HAP-1 (cell line): ENCODE measurements around the gene FUT8.

Experiments
- DNase-seq, 2 experiments: peaks; one replicate each; pipeline ENCODE4 v3.0.0-alpha.2; 2016 to 2020; ENCODE audit warnings: low spot score in 2 of 2
- H3K27me3 ChIP-seq: fragments of 250-450 bp; sonication (Bioruptor Pico); 2 replicates; pipeline ENCODE4 v1.5.1; 2020; ENCODE audit warnings: low read depth, mild to moderate bottlenecking, moderate library complexity
- H3K36me3 ChIP-seq: fragments of 250-450 bp; sonication (Bioruptor Pico); replicated peaks from 2 replicates; pipeline ENCODE4 v1.5.1; 2020; ENCODE audit warnings: mild to moderate bottlenecking
- H3K4me1 ChIP-seq: fragments of 250-450 bp; sonication (Bioruptor Pico); 2 replicates; pipeline ENCODE4 v1.5.1; 2020; ENCODE audit warnings: mild to moderate bottlenecking
- H3K4me3 ChIP-seq: fragments of 250-450 bp; sonication (Bioruptor Pico); 2 replicates; pipeline ENCODE4 v1.5.1; 2020; ENCODE audit warnings: mild to moderate bottlenecking, moderate library complexity
- H3K9me3 ChIP-seq: fragments of 250-450 bp; sonication (Bioruptor Pico); 2 replicates; pipeline ENCODE4 v1.5.1; 2020; ENCODE audit warnings: mild to moderate bottlenecking, moderate library complexity
- in situ Hi-C: fragments of 300-500 bp; cut with MboI; formaldehyde crosslinking; loops from 3 replicates; pipeline ENCODE4 v1.14.3; 2020; ENCODE audit warnings: low sequenced_read_pairs, inconsistent platforms, mixed read lengths

The FUT8 gene

DNA sequence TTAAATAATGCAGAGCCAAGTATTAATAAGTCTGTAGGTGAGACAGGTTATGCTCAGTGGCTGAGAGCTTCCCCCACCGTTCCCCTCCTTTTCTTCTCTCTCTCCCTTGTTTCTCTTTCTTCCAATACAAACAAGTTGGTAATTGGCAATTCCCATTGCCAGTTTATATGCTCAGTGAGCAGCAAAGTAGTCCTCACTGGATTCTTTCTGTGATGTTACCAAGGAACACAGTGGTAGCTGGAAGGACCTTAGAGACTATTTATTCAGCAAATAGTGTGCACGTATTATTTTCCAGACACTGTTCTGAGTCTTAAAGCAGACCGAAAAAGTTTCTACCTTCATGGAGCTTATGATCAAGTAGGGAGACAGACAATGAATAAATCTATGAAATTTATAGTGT lies 344.4 kb downstream of the FUT8 start:
- H3K9me3 ChIP-seq, result no peaks in the 10 kb centered on the region
- H3K27me3 ChIP-seq, result no peaks in the 10 kb centered on the region
- no peaks in the 10 kb centered on the region for H3K4me1 ChIP-seq
- DNase-seq, result no peak
- in situ Hi-C loops, result no loop called here
- no peaks in the 10 kb centered on the region for H3K36me3 ChIP-seq
- H3K4me3 ChIP-seq, result no peak overlapping the region

DNA sequence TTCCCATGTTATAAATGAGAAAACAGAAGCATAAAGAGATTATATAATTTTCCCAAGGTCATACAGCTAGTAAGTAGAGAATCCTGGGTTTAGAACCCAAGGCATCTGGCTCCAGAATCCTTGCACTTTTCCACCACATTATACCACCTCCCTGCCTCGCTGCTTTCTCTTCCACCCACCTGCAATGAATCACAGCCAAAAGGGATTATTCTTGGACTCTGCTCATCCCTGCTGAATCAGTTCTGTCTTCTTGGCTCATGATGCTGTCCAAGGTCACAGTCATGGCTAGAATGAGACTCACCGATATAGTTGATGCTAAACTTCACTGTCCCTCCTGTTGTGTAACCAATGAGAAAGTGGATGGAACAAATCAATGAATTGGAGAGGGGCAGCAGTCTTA lies 356.6 kb downstream of the FUT8 start:
- in situ Hi-C loops, result no loop called here
- no peaks in the 10 kb centered on the region for H3K4me1 ChIP-seq
- no peaks in the 10 kb centered on the region for H3K36me3 ChIP-seq
- no peak overlapping the region for H3K4me3 ChIP-seq
- no peaks in the 10 kb centered on the region for H3K9me3 ChIP-seq
- no peak for DNase-seq
- H3K27me3 ChIP-seq, result peaks cover 7% of the 10 kb centered on the region; the same call in 1 of the 2 replicates

DNA sequence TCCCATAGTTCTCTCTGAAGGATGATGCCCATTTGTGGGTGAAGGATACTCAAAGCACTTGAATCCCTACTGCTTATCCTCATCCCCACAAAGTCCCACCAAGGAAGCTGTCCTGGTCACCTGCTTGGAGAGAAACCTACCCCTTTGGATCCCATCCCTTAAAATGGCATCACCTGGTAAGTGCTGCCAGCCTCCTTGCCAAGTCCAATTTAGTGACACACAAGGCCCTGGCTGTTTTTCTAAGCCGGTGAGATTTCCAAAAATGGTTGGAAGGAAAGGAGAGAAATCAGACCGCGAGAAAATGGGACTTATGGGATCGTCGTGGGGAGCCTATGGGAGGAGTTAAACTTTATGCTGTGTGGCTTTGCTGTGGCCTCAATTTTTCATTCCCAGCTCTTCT lies 358.2 kb downstream of the FUT8 start:
- Histone ChIP-seq H3K27me3 (peaks cover 7% of the 10 kb centered on the region; the same call in 1 of the 2 replicates), H3K4me3 (no peak overlapping the region), H3K4me1 (no peaks in the 10 kb centered on the region), H3K9me3 (no peaks in the 10 kb centered on the region), H3K36me3 (no peaks in the 10 kb centered on the region)
- in situ Hi-C loops, result no loop called here
- DNase-seq, result no peak

DNA sequence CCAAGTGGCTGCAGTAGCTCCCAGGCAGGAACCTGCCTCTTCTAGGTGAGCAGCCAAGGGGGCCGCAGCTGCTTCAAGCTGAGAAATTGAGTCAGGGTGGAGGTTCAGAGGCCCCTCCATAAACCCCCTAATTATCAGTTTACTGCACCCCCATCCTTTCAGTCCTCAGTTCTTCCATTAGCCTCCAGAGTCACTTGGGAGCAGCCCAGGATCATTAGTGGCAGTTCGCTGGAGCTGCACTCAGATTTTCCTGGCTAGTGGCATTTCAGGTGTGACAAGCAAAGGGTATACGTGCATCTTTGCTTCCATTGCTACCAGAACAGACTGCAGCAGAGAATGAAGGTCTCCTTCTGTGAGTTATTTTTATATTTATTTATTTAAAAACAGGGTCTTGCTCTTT lies 358.7 kb downstream of the FUT8 start:
- Histone ChIP-seq H3K27me3 (peaks cover 7% of the 10 kb centered on the region; the same call in 1 of the 2 replicates), H3K36me3 (no peaks in the 10 kb centered on the region), H3K4me1 (no peaks in the 10 kb centered on the region), H3K9me3 (no peaks in the 10 kb centered on the region), H3K4me3 (no peak overlapping the region)
- no peak for DNase-seq
- in situ Hi-C loops, result no loop called here

DNA sequence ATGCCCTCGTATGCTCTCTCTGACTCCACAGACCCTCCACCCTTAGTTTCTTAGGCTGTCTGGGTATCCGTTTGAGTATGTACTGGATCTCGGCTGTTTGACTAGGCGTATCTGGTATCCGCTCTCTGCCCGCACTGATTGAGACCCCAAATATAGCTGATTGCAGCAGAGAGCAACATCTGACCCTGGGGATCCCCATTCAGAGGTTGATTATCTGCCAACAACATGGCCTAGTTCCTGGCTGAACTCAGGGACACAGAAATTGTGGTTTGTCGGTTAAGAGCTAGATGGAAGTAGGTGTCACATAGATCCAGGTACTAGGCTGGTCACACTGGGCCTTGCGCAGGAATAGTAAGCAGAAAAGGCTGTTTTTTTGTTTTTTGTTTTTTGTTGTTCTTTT lies 359.9 kb downstream of the FUT8 start:
- DNase-seq, result no peak
- in situ Hi-C loops, result no loop called here

DNA sequence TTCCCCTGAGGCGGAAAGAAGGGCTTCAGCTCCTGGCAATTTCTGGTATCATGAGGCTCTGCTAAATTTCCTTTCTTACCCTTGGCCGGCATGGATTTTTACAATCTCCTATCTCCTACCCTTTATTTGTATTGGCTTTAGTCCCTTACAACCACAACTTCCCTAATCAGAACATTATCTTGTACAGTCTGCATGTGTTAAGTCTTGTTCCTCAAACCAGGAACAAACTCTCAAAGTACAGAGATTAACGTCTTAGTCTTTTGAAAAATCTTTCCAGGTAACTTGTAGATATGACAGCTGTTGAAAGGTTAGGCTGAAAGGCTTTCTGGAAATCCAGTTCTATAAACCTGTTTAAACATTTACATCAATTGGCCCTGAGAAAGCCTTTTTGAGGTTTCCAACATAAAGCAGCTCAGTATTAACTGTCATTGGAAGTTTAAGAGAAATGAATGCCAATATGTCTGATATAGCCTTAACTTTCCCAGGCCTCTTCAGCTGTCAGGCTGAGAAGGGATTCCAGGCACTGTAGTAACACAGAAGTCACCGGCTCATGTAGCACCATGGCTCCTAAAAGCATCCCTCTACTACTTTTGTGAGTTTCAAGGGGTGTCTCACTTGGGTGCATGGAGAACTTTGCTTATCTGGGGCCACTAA lies 360.5 kb downstream of the FUT8 start:
- Histone ChIP-seq H3K27me3 (no peaks in the 10 kb centered on the region), H3K36me3 (no peaks in the 10 kb centered on the region), H3K4me1 (no peaks in the 10 kb centered on the region), H3K4me3 (no peak overlapping the region), H3K9me3 (no peaks in the 10 kb centered on the region)
- no peak for DNase-seq
- in situ Hi-C loops, result no loop called here

More for the DNA sequence above, 359.9 kb downstream of the FUT8 start:
- Histone ChIP-seq H3K36me3 (no peaks in the 10 kb centered on the region), H3K4me3 (no peak overlapping the region), H3K27me3 (no peaks in the 10 kb centered on the region; the same call in 1 of the 2 replicates), H3K4me1 (no peaks in the 10 kb centered on the region), H3K9me3 (no peaks in the 10 kb centered on the region)

DNA sequence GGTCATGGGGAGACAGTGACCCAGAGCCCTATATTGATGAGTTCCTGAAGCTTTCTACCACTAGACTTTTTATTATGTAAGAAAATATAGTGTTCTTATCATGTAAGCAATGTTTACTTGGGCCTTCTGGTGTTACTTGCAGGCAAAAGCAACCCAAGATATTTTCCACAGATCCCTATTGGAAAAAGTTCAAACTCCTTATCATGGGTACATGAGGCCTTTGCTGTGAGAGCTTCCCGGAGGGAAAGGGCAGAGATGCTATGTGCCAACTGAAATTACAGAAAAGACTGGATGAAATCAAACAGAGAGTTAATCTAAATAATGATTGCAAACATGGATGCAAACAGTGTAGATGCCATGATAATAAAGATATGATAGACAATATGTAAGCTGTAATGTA lies 361.5 kb downstream of the FUT8 start:
- H3K36me3 ChIP-seq, result no peaks in the 10 kb centered on the region
- peaks cover 6% of the 10 kb centered on the region; the same call in 1 of the 2 replicates for H3K4me1 ChIP-seq
- no peak for DNase-seq
- in situ Hi-C loops, result no loop called here
- no peak overlapping the region for H3K4me3 ChIP-seq
- H3K9me3 ChIP-seq, result no peaks in the 10 kb centered on the region
- H3K27me3 ChIP-seq, result no peaks in the 10 kb centered on the region

DNA sequence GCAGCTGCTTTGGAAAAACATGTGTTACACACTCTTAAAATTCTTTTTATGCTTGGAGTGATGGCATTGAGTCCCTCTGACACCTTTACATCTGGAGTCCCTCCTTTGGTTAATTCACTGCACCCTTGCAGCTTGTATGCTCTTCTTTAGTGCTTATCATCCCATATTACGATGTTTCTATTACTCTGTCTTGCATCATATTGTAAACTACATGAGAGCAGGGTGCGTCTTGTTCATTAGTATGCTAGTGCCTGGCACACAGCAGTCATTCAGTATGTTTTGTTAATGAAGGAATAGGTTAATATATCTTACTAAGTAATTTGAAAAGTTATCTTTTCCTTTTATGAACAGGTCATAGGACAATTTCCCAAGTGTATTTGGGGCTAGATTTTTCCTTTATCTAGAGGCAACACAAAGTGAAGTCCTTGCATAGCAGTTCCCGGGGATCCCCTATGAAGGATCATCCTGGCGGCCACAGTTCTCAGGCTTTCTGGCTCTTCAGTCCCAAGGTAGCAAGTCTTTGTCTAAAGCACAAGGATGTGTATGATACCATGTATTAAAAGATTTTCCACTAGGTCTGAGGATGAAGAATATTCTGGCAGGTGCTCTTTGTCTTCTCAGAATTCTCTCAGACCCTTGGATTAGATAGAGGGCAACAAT lies 363.8 kb downstream of the FUT8 start:
- Histone ChIP-seq H3K9me3 (no peaks in the 10 kb centered on the region), H3K4me1 (peaks cover 8% of the 10 kb centered on the region; the same call in 1 of the 2 replicates), H3K4me3 (no peak overlapping the region), H3K27me3 (no peaks in the 10 kb centered on the region), H3K36me3 (no peaks in the 10 kb centered on the region)
- DNase-seq, result no peak
- in situ Hi-C loops, result no loop called here

DNA sequence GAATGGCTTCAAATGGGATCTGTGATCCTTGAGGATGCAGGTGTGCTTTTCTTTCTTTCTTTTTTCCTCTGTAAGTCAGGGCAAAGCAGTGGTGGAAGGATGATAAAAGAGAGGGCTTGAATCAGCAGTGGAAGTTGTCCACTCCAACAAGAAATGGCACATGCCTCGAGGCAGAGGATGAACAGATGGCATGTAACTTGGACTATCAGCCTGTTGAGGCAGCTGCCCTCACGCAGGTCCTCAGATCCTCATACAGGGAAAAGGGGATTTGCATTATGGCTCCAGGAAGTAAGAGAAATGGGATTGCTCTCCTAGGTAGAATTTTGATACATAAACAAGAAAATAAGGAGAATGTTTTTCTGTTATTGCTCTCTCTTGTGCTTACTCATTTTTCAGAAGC lies 368.0 kb downstream of the FUT8 start:
- no peak for DNase-seq
- Histone ChIP-seq H3K4me3 (no peak overlapping the region), H3K4me1 (peaks cover 8% of the 10 kb centered on the region; the same call in 1 of the 2 replicates), H3K36me3 (no peaks in the 10 kb centered on the region), H3K9me3 (no peaks in the 10 kb centered on the region), H3K27me3 (no peaks in the 10 kb centered on the region)
- in situ Hi-C loops, result no loop called here

DNA sequence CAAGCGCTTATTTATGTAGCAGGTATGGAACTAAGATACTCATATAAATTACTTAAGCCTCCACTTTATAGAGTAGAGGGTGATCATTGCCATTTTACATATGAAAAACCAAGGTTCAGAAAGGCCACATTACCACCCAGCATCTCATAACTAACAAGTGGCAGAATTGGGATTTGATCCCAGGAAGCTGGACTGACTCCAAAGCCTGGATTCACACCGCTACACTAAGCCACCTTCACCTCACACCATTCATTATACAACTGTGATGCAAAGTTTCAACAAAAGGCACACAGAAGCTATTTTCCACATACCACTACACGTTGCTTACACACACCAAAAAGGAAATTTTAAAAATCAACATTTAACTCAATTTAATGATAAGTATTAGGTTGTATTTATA lies 370.6 kb downstream of the FUT8 start:
- no peaks in the 10 kb centered on the region for H3K36me3 ChIP-seq
- H3K4me3 ChIP-seq, result no peak overlapping the region
- peaks cover 7% of the 10 kb centered on the region; the same call in 1 of the 2 replicates for H3K4me1 ChIP-seq
- no peaks in the 10 kb centered on the region for H3K9me3 ChIP-seq
- in situ Hi-C loops, result no loop called here
- no peaks in the 10 kb centered on the region for H3K27me3 ChIP-seq
- no peak for DNase-seq

DNA sequence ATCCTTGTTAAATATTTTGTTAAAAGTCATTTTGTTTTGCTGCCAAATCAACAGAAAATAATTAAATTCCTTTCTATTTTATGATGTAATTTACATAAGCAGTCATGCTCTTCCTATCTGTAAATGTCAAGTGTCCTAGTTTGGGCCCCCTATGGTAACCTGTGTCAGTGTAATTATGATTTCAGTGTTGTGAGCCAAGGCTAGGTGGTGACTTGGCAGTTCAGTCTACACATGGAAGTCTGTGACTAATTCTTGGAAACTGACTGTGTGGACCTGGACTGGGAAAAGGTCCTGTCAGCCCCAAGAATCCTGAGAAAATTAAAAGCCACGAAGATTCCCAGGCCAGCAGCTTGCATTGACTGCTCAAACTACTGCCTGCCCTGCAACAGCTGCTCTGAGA lies 371.0 kb downstream of the FUT8 start:
- Histone ChIP-seq H3K9me3 (no peaks in the 10 kb centered on the region), H3K36me3 (no peaks in the 10 kb centered on the region), H3K4me1 (0 out of 2 replicates have a peak, but pooled peaks cover 4% of the 10 kb centered on the region), H3K27me3 (no peaks in the 10 kb centered on the region), H3K4me3 (no peak overlapping the region)
- DNase-seq, result no peak
- in situ Hi-C loops, result no loop called here

DNA sequence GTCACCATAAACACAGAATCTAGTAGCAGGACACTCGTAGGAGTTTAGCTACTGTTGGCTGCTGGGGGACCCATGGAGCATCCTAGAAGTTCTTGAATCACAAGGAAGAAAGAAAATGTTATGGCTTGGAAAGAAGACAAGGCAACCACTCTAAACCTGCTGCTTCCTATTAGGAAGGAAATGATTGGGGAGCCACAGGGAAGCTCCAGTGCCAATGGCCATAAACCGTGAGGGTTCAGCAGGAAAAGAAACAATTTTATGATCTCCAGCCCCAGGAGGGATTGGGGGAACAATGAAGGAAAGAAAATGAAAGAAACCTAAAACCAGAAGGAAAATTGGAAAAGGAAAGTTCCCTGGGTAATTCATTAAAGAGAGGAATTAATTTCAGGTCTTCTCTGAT lies 372.0 kb downstream of the FUT8 start:
- Histone ChIP-seq H3K27me3 (no peaks in the 10 kb centered on the region), H3K4me1 (no peaks in the 10 kb centered on the region), H3K4me3 (no peak overlapping the region), H3K9me3 (no peaks in the 10 kb centered on the region), H3K36me3 (no peaks in the 10 kb centered on the region)
- in situ Hi-C loops, result no loop called here
- DNase-seq, result no peak

DNA sequence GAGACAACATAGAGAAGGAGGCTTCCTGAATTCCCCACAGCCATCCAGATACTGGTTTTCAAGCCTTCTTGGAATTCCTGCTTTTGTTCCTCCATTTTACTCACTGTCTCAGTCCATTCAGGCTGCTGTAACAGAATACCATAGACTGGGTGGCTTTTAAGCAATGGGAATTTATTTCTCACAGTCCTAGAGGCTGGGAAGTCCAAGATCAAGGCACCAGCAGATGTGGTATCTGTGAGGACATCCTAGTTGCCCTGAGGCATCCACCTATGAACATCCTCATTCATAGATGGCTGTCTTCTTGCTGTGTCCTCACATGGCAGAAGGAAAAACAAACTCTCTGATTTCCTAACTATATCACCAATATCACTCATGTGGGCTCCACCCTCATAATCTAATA lies 374.9 kb downstream of the FUT8 start:
- no peak for DNase-seq
- in situ Hi-C loops, result no loop called here
- no peak overlapping the region for H3K4me3 ChIP-seq

DNA sequence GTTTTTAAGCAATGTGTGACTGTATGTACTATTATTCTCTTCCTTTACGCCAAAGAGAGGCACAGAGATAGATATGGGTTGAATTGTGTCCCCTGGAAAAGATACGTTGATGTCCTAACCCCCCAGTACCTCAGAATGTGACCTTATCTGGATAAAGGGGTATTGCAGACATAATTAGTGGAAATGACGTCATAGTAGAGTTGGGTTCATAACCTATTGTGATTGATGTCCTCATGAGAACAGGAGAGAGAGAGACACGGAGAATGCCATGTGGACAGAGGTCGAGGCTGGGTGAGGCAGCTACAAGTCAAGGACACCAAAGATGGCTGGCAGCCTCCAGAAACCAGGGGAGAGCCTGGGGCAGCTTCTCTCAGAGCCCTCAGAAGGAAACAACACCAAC lies 376.3 kb downstream of the FUT8 start:
- H3K4me1 ChIP-seq, result no peaks in the 10 kb centered on the region
- no peaks in the 10 kb centered on the region for H3K9me3 ChIP-seq
- no peak overlapping the region for H3K4me3 ChIP-seq
- H3K36me3 ChIP-seq, result no peaks in the 10 kb centered on the region
- in situ Hi-C loops, result no loop called here
- H3K27me3 ChIP-seq, result no peaks in the 10 kb centered on the region
- DNase-seq, result no peak

More for the DNA sequence above, 374.9 kb downstream of the FUT8 start:
- Histone ChIP-seq H3K9me3 (no peaks in the 10 kb centered on the region), H3K27me3 (no peaks in the 10 kb centered on the region), H3K36me3 (no peaks in the 10 kb centered on the region), H3K4me1 (no peaks in the 10 kb centered on the region)
